OCI-LY7 (cell line): ENCODE results near the gene NKAIN2. TPM values are rescaled to one million over a fixed set of nuclear protein-coding genes. Genes with fewer than 3 reads are reported as not detected.

ENCODE experiments used
- BruUV-seq: library from RNA; stranded (reverse); fragments of 400-500 nt; replicated peaks from 2 replicates; lab custom pipeline; 2021; lab: Mats Ljungman, UMichigan
- CTCF ChIA-PET: fragments of 300-600 bp; sonication (Branson Sonifier 250); formaldehyde crosslinking; loops from one replicate; lab custom pipeline; 2022; ENCODE audit warnings: antibody characterized with exemption; ENCODE audit not compliant: unreplicated experiment; lab: Charles Lee
- POLR2A ChIA-PET: fragments of 300-600 bp; sonication (Branson Sonifier 250); formaldehyde crosslinking; loops from one replicate; lab custom pipeline; 2022; ENCODE audit warnings: antibody characterized with exemption; lab: Charles Lee
- DNase-seq: peaks from one replicate; pipeline ENCODE4 v3.0.0-alpha.2; 2015; ENCODE audit warnings: low spot score
- H2AFZ ChIP-seq: fragments of 200-600 bp; sonication (generic), shearing (Covaris generic); 2 replicates; pipeline ENCODE4 v1.6.1; 2014; ENCODE audit warnings: mild to moderate bottlenecking, antibody characterized with exemption, low read length, moderate library complexity
- H3K27ac ChIP-seq: fragments of 200-600 bp; sonication (generic); 2 replicates; pipeline ENCODE4 v1.5.1; 2014; ENCODE audit warnings: mixed run types, low read depth, mild to moderate bottlenecking, moderate library complexity, low read length, inconsistent platforms; ENCODE audit not compliant: poor library complexity, severe bottlenecking
- H3K36me3 ChIP-seq: fragments of 200-600 bp; sonication (generic); 2 replicates; pipeline ENCODE4 v1.6.1; 2014; ENCODE audit warnings: mild to moderate bottlenecking, antibody characterized with exemption, low read length, moderate library complexity, mixed read lengths; ENCODE audit not compliant: insufficient read depth
- H3K4me1 ChIP-seq: fragments of 200-600 bp; sonication (generic); 2 replicates; pipeline ENCODE4 v1.5.1; 2014; ENCODE audit warnings: mild to moderate bottlenecking, low read length; ENCODE audit not compliant: insufficient read depth, poor library complexity, severe bottlenecking
- H3K4me2 ChIP-seq: fragments of 200-600 bp; sonication (generic); 2 replicates; pipeline ENCODE4 v1.6.1; 2014; ENCODE audit warnings: mild to moderate bottlenecking, low read length
- H3K4me3 ChIP-seq: fragments of 200-600 bp; sonication (generic); 2 replicates; pipeline ENCODE4 v1.5.1; 2014; ENCODE audit warnings: mild to moderate bottlenecking, low read depth, low read length; ENCODE audit not compliant: poor library complexity, severe bottlenecking
- H3K79me2 ChIP-seq: fragments of 200-600 bp; sonication (generic); 2 replicates; pipeline ENCODE4 v1.6.1; 2016; ENCODE audit warnings: low read depth, mild to moderate bottlenecking, low read length, moderate library complexity, mixed read lengths; ENCODE audit not compliant: insufficient read depth
- H3K9me2 ChIP-seq: fragments of 200-600 bp; sonication (generic); 2 replicates; pipeline ENCODE4 v1.6.1; 2016; ENCODE audit warnings: mild to moderate bottlenecking, low read length, mixed read lengths; ENCODE audit not compliant: insufficient read depth
- H3K9me3 ChIP-seq: fragments of 200-600 bp; sonication (generic); 2 replicates; pipeline ENCODE4 v1.6.1; 2014; ENCODE audit warnings: mild to moderate bottlenecking, mixed run types, low read length, mixed read lengths
- H4K20me1 ChIP-seq: fragments of 200-600 bp; sonication (generic); 2 replicates; pipeline ENCODE4 v1.6.1; 2014; ENCODE audit warnings: mild to moderate bottlenecking, antibody characterized with exemption, low read length, moderate library complexity, mixed read lengths; ENCODE audit not compliant: insufficient read depth
- EZH2phosphoT487 ChIP-seq: fragments of 200-600 bp; sonication (generic); IDR thresholded peaks from 2 replicates; pipeline ENCODE4 v1.6.1; 2018; ENCODE audit warnings: low read depth, borderline replicate concordance, mild to moderate bottlenecking, mixed run types, antibody characterized with exemption, low read length, moderate library complexity, mixed read lengths
- intact Hi-C: fragments of 100-400 bp; cut with micrococcal nuclease; formaldehyde crosslinking; loops from one replicate; pipeline ENCODE4 v1.10.0; 2022; ENCODE audit not compliant: unreplicated experiment
- total RNA-seq, 2 experiments: library from RNA; depleted of rRNA in 1 of 2; stranded (reverse); fragments of >200 nt in 1 of 2; shearing (Covaris generic) in 1 of 2; gene quantifications; 2 replicates each; pipeline ENCODE4 v1.2.3, GENCODE V29; 2014 to 2022
- TF ChIP-seq, protein P1 (sequence below): fragments of 200-600 bp; sonication (generic); conservative IDR thresholded peaks from 2 replicates; pipeline ENCODE4 v1.5.1; 2014; ENCODE audit warnings: mild to moderate bottlenecking, antibody characterized with exemption, low read length, moderate library complexity, mixed read lengths

NKAIN2 gene
- total RNA-seq, 2 experiments from 2014 or later: not detected

DNA sequence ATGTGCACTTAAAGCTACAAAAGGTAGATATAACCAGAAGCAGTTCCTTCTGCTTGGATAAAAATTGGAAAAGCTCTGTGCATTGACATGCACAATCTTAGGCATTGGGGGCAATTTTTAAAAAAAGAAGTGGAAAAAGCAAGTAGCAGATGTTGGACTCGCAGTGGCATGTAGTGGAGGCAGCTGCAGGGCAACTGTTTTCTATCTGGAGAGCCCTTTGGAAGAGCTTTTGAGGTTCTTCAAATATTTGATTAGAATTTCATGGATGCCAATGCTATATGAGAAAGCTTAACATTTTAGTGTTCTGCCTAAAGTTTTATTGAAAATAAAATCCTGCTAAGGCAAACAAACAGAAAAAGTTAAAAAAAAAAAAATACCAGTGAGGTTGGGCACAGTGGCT, 770.3 kb downstream of the NKAIN2 start:
- Histone ChIP-seq H3K36me3 (no peaks in the 10 kb centered on the region), H3K4me3 (no peak overlapping the region), H3K9me3 (no peaks in the 10 kb centered on the region), H3K79me2 (no peaks in the 10 kb centered on the region), H3K4me2 (no peak overlapping the region), H3K4me1 (no peaks in the 10 kb centered on the region), H4K20me1 (no peaks in the 10 kb centered on the region), H3K27ac (no peak overlapping the region), H3K9me2 (no peaks in the 10 kb centered on the region), H2AFZ (no peak overlapping the region)
- no TSS peak for BruUV-seq
- ChIA-PET POLR2A (interaction anchor here (0.6 kb wide), 1 partner anchor 89 kb away, joined by 3 read pairs; no protein-coding TSS in a partner anchor), CTCF (no interaction called here)
- intact Hi-C loops: no loop called here
- no peak for DNase-seq
- TF ChIP-seq EZH2phosphoT487: no peak
- TF ChIP-seq, protein P1, sequence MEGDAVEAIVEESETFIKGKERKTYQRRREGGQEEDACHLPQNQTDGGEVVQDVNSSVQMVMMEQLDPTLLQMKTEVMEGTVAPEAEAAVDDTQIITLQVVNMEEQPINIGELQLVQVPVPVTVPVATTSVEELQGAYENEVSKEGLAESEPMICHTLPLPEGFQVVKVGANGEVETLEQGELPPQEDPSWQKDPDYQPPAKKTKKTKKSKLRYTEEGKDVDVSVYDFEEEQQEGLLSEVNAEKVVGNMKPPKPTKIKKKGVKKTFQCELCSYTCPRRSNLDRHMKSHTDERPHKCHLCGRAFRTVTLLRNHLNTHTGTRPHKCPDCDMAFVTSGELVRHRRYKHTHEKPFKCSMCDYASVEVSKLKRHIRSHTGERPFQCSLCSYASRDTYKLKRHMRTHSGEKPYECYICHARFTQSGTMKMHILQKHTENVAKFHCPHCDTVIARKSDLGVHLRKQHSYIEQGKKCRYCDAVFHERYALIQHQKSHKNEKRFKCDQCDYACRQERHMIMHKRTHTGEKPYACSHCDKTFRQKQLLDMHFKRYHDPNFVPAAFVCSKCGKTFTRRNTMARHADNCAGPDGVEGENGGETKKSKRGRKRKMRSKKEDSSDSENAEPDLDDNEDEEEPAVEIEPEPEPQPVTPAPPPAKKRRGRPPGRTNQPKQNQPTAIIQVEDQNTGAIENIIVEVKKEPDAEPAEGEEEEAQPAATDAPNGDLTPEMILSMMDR: no peak

DNA sequence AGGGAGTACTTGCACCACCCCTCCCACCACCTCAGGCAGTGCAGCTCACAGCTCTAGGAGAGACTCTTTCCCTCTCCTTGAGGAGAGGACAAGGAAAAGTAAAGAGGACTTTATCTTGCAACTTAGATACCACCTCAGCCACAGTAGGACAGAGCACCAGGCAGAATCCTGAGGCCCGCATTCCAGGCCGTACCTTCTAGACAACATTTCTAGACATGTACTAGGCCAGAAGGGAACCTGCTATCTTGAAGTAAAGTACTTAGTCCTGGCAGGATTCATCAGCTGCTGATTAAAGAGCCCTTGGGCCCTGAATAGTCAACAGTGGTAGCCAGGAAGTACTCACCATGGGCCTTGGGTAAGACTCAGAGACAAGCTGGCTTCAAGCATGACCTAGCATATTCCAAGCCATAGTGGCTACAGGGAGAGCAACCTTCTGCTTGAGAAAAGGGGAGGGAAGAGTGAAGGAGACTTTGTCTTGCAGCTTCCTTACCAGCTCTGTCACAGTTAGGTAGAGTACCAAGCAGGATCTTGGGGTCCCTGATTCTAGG, 774.1 kb downstream of the NKAIN2 start:
- no peak overlapping the region for H3K4me2 ChIP-seq
- no peaks in the 10 kb centered on the region for H3K9me3 ChIP-seq
- H3K36me3 ChIP-seq: no peaks in the 10 kb centered on the region
- no peaks in the 10 kb centered on the region for H3K79me2 ChIP-seq
- BruUV-seq: no TSS peak
- CTCF ChIA-PET: no interaction called here
- H2AFZ ChIP-seq: no peak overlapping the region
- no peaks in the 10 kb centered on the region for H4K20me1 ChIP-seq
- DNase-seq: no peak
- POLR2A ChIA-PET: interaction anchor here (0.6 kb wide), 1 partner anchor 200 kb away, joined by 3 read pairs; no protein-coding TSS in a partner anchor
- H3K27ac ChIP-seq: no peak overlapping the region
- no peaks in the 10 kb centered on the region for H3K4me1 ChIP-seq
- no peak overlapping the region for H3K4me3 ChIP-seq
- TF ChIP-seq, protein P1: no peak
- TF ChIP-seq EZH2phosphoT487: no peak
- no peaks in the 10 kb centered on the region for H3K9me2 ChIP-seq
- intact Hi-C loops: no loop called here

DNA sequence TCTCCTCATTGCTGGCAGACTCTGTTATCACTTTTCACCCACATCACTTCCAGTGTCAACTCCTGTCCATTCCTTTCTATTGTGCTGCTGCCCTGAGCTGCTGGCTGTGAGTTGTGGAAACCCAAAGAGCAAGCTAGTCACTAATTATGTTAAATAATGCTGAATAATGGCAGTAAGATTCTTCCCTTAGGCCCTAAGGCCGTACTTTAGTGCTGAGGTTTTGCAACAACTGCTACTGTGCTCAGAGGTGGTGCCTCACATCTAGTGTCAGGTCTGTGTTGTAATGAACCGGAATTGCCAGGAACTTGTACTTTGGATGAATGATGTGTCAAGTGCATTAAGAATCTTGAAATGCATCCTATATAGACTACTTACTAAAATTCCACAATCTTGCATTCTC, 786.3 kb downstream of the NKAIN2 start:
- H3K9me2 ChIP-seq: no peaks in the 10 kb centered on the region
- H4K20me1 ChIP-seq: no peaks in the 10 kb centered on the region
- intact Hi-C loops: no loop called here
- BruUV-seq: no TSS peak
- H3K79me2 ChIP-seq: no peaks in the 10 kb centered on the region
- TF ChIP-seq, protein P1: no peak
- no peak for TF ChIP-seq EZH2phosphoT487
- DNase-seq: no peak
- H3K36me3 ChIP-seq: no peaks in the 10 kb centered on the region
- H3K9me3 ChIP-seq: no peaks in the 10 kb centered on the region
- no peak overlapping the region for H3K4me3 ChIP-seq
- POLR2A ChIA-PET: no interaction called here
- CTCF ChIA-PET: no interaction called here
- H2AFZ ChIP-seq: no peak overlapping the region
- no peaks in the 10 kb centered on the region for H3K4me1 ChIP-seq
- no peak overlapping the region for H3K4me2 ChIP-seq
- H3K27ac ChIP-seq: no peak overlapping the region
